Muscle layer of colon (tissue), 2 donors: Measurements from ENCODE around the gene OR1D5.

Experiments used
- H3K27ac ChIP-seq: one replicate; pipeline ENCODE4 v1.7.0; 2013; ENCODE audit warnings: low read depth, mild to moderate bottlenecking, low read length, moderate library complexity
- H3K27me3 ChIP-seq, 2 donors: one replicate each; pipeline ENCODE4 v1.7.0; 2013; ENCODE audit warnings: low read length in 2 of 2, mild to moderate bottlenecking in 2 of 2; ENCODE audit not compliant: insufficient read depth in 2 of 2, control insufficient read depth in 1 of 2
- H3K36me3 ChIP-seq: one replicate; pipeline ENCODE4 v1.7.0; 2013; ENCODE audit warnings: mild to moderate bottlenecking, low read length; ENCODE audit not compliant: insufficient read depth
- H3K4me1 ChIP-seq: one replicate; pipeline ENCODE4 v1.7.0; 2013; ENCODE audit warnings: mild to moderate bottlenecking, low read length; ENCODE audit not compliant: insufficient read depth
- H3K4me3 ChIP-seq, 2 donors: one replicate each; pipeline ENCODE4 v1.7.0; 2013; ENCODE audit warnings: low read length in 2 of 2, low read depth in 1 of 2, mild to moderate bottlenecking in 1 of 2, moderate library complexity in 1 of 2
- H3K9ac ChIP-seq: one replicate; pipeline ENCODE4 v1.7.0; 2013; ENCODE audit warnings: low read length
- H3K9me3 ChIP-seq: one replicate; pipeline ENCODE4 v1.7.0; 2013; ENCODE audit warnings: mild to moderate bottlenecking, low read length
- donor health status: abdominal sarcoma.
- donor health status: Adenocarcinoma of cecum.

The OR1D5 gene

GRCh38 chr17:3017936-3018335 lies 45.5 kb downstream of the OR1D5 start:
- Histone ChIP-seq H3K4me1 (no peaks in the 10 kb centered on the region), H3K9ac (no peak overlapping the region), H3K36me3 (peaks cover 3% of the 10 kb centered on the region)

GRCh38 chr17:3015890-3016289 lies 47.5 kb downstream of the OR1D5 start:
- Histone ChIP-seq H3K9me3 (no peaks in the 10 kb centered on the region), H3K27me3 (no peaks in the 10 kb centered on the region), H3K27ac (no peak overlapping the region), H3K4me1 (no peaks in the 10 kb centered on the region), H3K9ac (no peak overlapping the region), H3K4me3 (no peak overlapping the region), H3K36me3 (no peaks in the 10 kb centered on the region)

More at GRCh38 chr17:3017936-3018335, 45.5 kb downstream of the OR1D5 start:
- no peaks in the 10 kb centered on the region for H3K27me3 ChIP-seq
- no peak overlapping the region for H3K4me3 ChIP-seq
- H3K9me3 ChIP-seq = no peaks in the 10 kb centered on the region
- H3K27ac ChIP-seq = no peak overlapping the region

GRCh38 chr17:3012926-3013581 lies 50.4 kb downstream of the OR1D5 start:
- H3K9me3 ChIP-seq = no peaks in the 10 kb centered on the region
- H3K9ac ChIP-seq = no peak overlapping the region
- no peaks in the 10 kb centered on the region for H3K36me3 ChIP-seq
- no peak overlapping the region for H3K4me3 ChIP-seq
- H3K27me3 ChIP-seq = no peaks in the 10 kb centered on the region
- H3K4me1 ChIP-seq = no peaks in the 10 kb centered on the region
- no peak overlapping the region for H3K27ac ChIP-seq
